HEK293 (cell line): ENCODE data around the gene INPP5F.

Experiments
- CTCF ChIA-PET: fragments of 350-600 bp; formaldehyde crosslinking; extraction: SDS; loops from one replicate; lab custom pipeline; 2021; ENCODE audit warnings: antibody characterized with exemption; lab: Yijun Ruan, JAX
- POLR2A ChIA-PET: fragments of 300-600 bp; formaldehyde crosslinking; extraction: SDS; loops from one replicate; lab custom pipeline; 2020; ENCODE audit warnings: antibody characterized with exemption, inconsistent platforms; lab: Yijun Ruan, JAX
- H3K27ac ChIP-seq: fragments of 200-500 bp; sonication (Bioruptor generic); 2 replicates; pipeline ENCODE4 v1.5.1; 2014; ENCODE audit warnings: low read depth, low read length, control low read depth, inconsistent platforms; ENCODE audit errors: extremely low read depth
- H3K36me3 ChIP-seq, 2 experiments: fragments of 200-500 bp in 1 of 2; sonication (Bioruptor generic) in 1 of 2; 1 replicate in 1 of 2; 2 replicates in 1 of 2; pipeline ENCODE4 v1.5.1; 2014 to 2017; ENCODE audit warnings: inconsistent platforms in 2 of 2, low read length in 2 of 2; ENCODE audit not compliant: control insufficient read depth in 2 of 2, insufficient read depth in 1 of 2
- H3K4me1 ChIP-seq: fragments of 200-500 bp; sonication (Bioruptor generic); 2 replicates; pipeline ENCODE4 v1.5.1; 2014; ENCODE audit warnings: mild to moderate bottlenecking, low read length, inconsistent platforms; ENCODE audit not compliant: control insufficient read depth, insufficient read depth
- H3K4me3 ChIP-seq: 2 replicates; pipeline ENCODE4 v1.5.1; 2011; ENCODE audit warnings: low read depth, mild to moderate bottlenecking, control low read depth, low read length, moderate library complexity
- H3K9me3 ChIP-seq: fragments of 200-500 bp; sonication (Bioruptor generic); 2 replicates; pipeline ENCODE4 v1.5.1; 2014; ENCODE audit warnings: low read depth, low read length, inconsistent platforms; ENCODE audit not compliant: control insufficient read depth, insufficient read depth
- CTCF ChIP-seq: fragments of 450-650 bp; formaldehyde crosslinking; IDR thresholded peaks from 2 replicates; pipeline ENCODE4 v1.5.1; 2016; ENCODE audit warnings: missing biosample characterization, missing genetic modification characterization
- INSM2 ChIP-seq: fragments of 450-650 bp; formaldehyde crosslinking; IDR thresholded peaks from 2 replicates; pipeline ENCODE4 v1.5.1; 2016; ENCODE audit warnings: missing biosample characterization, missing genetic modification characterization
- KLF17 ChIP-seq: fragments of 450-650 bp; formaldehyde crosslinking; IDR thresholded peaks from 2 replicates; pipeline ENCODE4 v1.5.1; 2016; ENCODE audit warnings: missing biosample characterization, missing genetic modification characterization
- OVOL3 ChIP-seq: fragments of 450-650 bp; formaldehyde crosslinking; IDR thresholded peaks from 2 replicates; pipeline ENCODE4 v1.5.1; 2016; ENCODE audit warnings: missing biosample characterization, missing genetic modification characterization
- SP2 ChIP-seq: fragments of 450-650 bp; formaldehyde crosslinking; IDR thresholded peaks from 2 replicates; pipeline ENCODE4 v1.5.1; 2016; ENCODE audit warnings: missing biosample characterization, missing genetic modification characterization
- WT1 ChIP-seq: fragments of 450-650 bp; formaldehyde crosslinking; IDR thresholded peaks from 2 replicates; pipeline ENCODE4 v1.5.1; 2016; ENCODE audit warnings: missing biosample characterization, missing genetic modification characterization
- ZFP3 ChIP-seq: fragments of 450-650 bp; formaldehyde crosslinking; IDR thresholded peaks from 2 replicates; pipeline ENCODE4 v1.5.1; 2016; ENCODE audit warnings: low read depth, missing biosample characterization, missing genetic modification characterization
- ZIC2 ChIP-seq: fragments of 450-650 bp; formaldehyde crosslinking; IDR thresholded peaks from 2 replicates; pipeline ENCODE4 v1.5.1; 2016; ENCODE audit warnings: missing biosample characterization, missing genetic modification characterization
- ZNF16 ChIP-seq: fragments of 450-650 bp; formaldehyde crosslinking; IDR thresholded peaks from 2 replicates; pipeline ENCODE4 v1.5.1; 2016; ENCODE audit warnings: low read depth, missing biosample characterization, missing genetic modification characterization
- ZNF184 ChIP-seq: fragments of 450-650 bp; IDR thresholded peaks from 2 replicates; pipeline ENCODE4 v1.5.1; 2018; ENCODE audit warnings: missing biosample characterization, mild to moderate bottlenecking, missing genetic modification characterization
- ZNF214 ChIP-seq: fragments of 450-650 bp; formaldehyde crosslinking; IDR thresholded peaks from 2 replicates; pipeline ENCODE4 v1.5.1; 2017; ENCODE audit warnings: missing biosample characterization, mild to moderate bottlenecking, missing genetic modification characterization, borderline replicate concordance
- ZNF23 ChIP-seq: fragments of 450-650 bp; formaldehyde crosslinking; IDR thresholded peaks from 2 replicates; pipeline ENCODE4 v1.5.1; 2016; ENCODE audit warnings: missing biosample characterization, missing genetic modification characterization, borderline replicate concordance
- ZNF280C ChIP-seq: fragments of 450-650 bp; formaldehyde crosslinking; IDR thresholded peaks from 2 replicates; pipeline ENCODE4 v1.5.1; 2016; ENCODE audit warnings: missing biosample characterization, missing genetic modification characterization
- ZNF366 ChIP-seq: fragments of 450-650 bp; formaldehyde crosslinking; conservative IDR thresholded peaks from 2 replicates; pipeline ENCODE4 v1.5.1; 2016; ENCODE audit warnings: missing biosample characterization, missing genetic modification characterization
- ZNF513 ChIP-seq: fragments of 450-650 bp; IDR thresholded peaks from 2 replicates; pipeline ENCODE4 v1.5.1; 2018; ENCODE audit warnings: missing biosample characterization, missing genetic modification characterization
- ZNF548 ChIP-seq: fragments of 450-650 bp; formaldehyde crosslinking; IDR thresholded peaks from 2 replicates; pipeline ENCODE4 v1.5.1; 2016; ENCODE audit warnings: missing biosample characterization, missing genetic modification characterization
- ZNF555 ChIP-seq: fragments of 450-650 bp; formaldehyde crosslinking; conservative IDR thresholded peaks from 2 replicates; pipeline ENCODE4 v1.5.1; 2017; ENCODE audit warnings: missing biosample characterization, mild to moderate bottlenecking, missing genetic modification characterization, inconsistent platforms
- ZNF585B ChIP-seq: fragments of 450-650 bp; formaldehyde crosslinking; IDR thresholded peaks from 2 replicates; pipeline ENCODE4 v1.5.1; 2016; ENCODE audit warnings: missing biosample characterization, missing genetic modification characterization
- ZNF623 ChIP-seq: fragments of 450-650 bp; formaldehyde crosslinking; IDR thresholded peaks from 2 replicates; pipeline ENCODE4 v1.5.1; 2016; ENCODE audit warnings: missing biosample characterization, missing genetic modification characterization
- ZNF776 ChIP-seq: fragments of 450-650 bp; formaldehyde crosslinking; IDR thresholded peaks from 2 replicates; pipeline ENCODE4 v1.5.0; 2017; ENCODE audit warnings: missing biosample characterization, missing genetic modification characterization, borderline replicate concordance
- ZNF785 ChIP-seq: fragments of 450-650 bp; formaldehyde crosslinking; IDR thresholded peaks from 2 replicates; pipeline ENCODE4 v1.5.1; 2016; ENCODE audit warnings: missing biosample characterization, missing genetic modification characterization

Gene INPP5F

GRCh38 chr10:119713744-119714483 is 11.9 kb upstream of the INPP5F start (continued):
- TF ChIP-seq KLF17 (tag by site-specific recombination) (no peak), ZNF366 (tag by site-specific recombination) (no peak), ZNF776 (no peak), ZIC2 (tag by site-specific recombination) (no peak), ZNF23 (tag by site-specific recombination) (no peak), WT1 (tag by site-specific recombination) (no peak)

- Histone ChIP-seq H3K27ac (no peak overlapping the region), H3K4me1 (no peaks in the 10 kb centered on the region), H3K4me3 (no peak overlapping the region), H3K36me3 (no peaks in the 10 kb centered on the region), H3K9me3 (no peaks in the 10 kb centered on the region)
- TF ChIP-seq ZFP3 (tag by site-specific recombination) (no peak), ZNF623 (tag by site-specific recombination) (no peak), ZNF16 (tag by site-specific recombination) (no peak), CTCF (tag by site-specific recombination) (no peak), ZNF184 (no peak), ZNF280C (tag by site-specific recombination) (no peak), ZNF214 (tag by site-specific recombination) (no peak)
- ChIA-PET POLR2A (interaction anchor here (1.4 to 1.6 kb wide), 3 partner anchors 11 to 178 kb away, joined by 3 to 10 read pairs (median 4); partner anchors contain the start of gene INPP5F), CTCF (interaction anchor here (1.0 to 1.4 kb wide), 4 partner anchors 9 to 36 kb away, joined by 3 to 5 read pairs (median 4); no protein-coding TSS in a partner anchor)
Observed at GRCh38 chr10:119714484-119714816, 11.4 kb upstream of the INPP5F start.

GRCh38 chr10:119715628-119716505 is 10.0 kb upstream of the INPP5F start:
- CTCF ChIA-PET = interaction anchor here (0.5 to 1.5 kb wide), 4 partner anchors 9 to 225 kb away, joined by 3 to 5 read pairs (median 3); no protein-coding TSS in a partner anchor
- no peaks in the 10 kb centered on the region for H3K4me1 ChIP-seq
- H3K27ac ChIP-seq = no peak overlapping the region
- POLR2A ChIA-PET = interaction anchor here (1.3 kb wide), 1 partner anchor 10 kb away, joined by 5 read pairs; the partner anchor contains the start of gene INPP5F
- no peaks in the 10 kb centered on the region for H3K36me3 ChIP-seq
- no peak overlapping the region for H3K4me3 ChIP-seq
- H3K9me3 ChIP-seq = no peaks in the 10 kb centered on the region
- TF ChIP-seq ZNF555 (tag by site-specific recombination) (no peak), ZNF184 (no peak), SP2 (tag by site-specific recombination) (no peak), ZNF785 (tag by site-specific recombination) (no peak), ZNF585B (tag by site-specific recombination) (no peak), INSM2 (tag by site-specific recombination) (no peak), OVOL3 (tag by site-specific recombination) (no peak), ZNF513 (tag by site-specific recombination) (no peak), ZNF548 (no peak)
